Measurements from ENCODE around the gene ASNSD1. TPM values are rescaled to one million over a fixed set of nuclear protein-coding genes. Genes with fewer than 3 reads are reported as not detected.

The ASNSD1 gene
- total RNA-seq, 4 donors from 2014 or later: 40.3 to 76.1 (median 52.9) TPM

DNA sequence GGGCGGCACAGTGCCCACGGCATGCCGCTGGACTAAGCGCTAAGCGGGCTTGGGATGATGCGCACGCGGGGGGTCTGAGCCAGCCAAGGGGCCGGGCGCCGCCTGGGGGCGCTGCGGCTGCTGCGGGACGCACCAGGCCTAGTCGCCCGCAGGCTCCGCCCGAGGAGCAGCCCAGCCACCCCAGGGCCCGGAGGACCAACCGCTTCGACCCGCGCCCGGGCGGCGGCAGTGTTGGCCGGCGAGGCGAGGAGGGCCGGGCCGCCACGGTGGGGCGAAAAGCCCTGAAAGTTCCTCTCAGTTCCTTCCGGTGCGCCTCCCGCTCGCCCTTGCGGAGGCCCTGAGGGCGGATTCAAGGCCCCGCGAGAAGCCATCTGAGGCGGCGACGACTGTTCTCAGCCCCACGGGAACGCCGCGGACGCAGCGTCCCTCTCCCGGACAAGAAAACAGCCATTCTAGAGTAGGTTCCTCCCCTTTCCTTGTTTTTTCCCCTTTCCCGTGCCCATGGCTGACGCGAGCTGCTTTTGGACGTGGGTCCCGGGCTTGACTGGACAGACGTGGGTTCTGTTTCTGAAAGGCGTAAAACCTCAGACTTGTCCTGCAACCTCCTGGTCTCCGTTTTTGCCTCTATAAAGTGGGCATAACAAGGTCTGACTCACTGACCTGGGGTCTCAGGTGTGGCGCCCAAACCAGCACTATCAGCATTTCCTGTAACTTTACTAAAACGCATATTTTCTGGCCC is 13.3 kb downstream of the ASNSD1 start, which contains the start of gene ANKAR:
Gene ANKAR (plus strand): TSS at position 297 of the 739 bp plus-strand sequence. CDS start 1,821 bp downstream, outside the sequence.
- WGBS, 2 donors (ENCODE audit: low coverage in 1 of 2): 0 to 1% methylated on average over 13 to 15 of the region's 62 CpGs
- peak; percentile 75 to 82 for TF ChIP-seq POLR2A (IDR thresholded peaks at IDR 0.05)
- peak; percentile 60 for TF ChIP-seq POLR2AphosphoS5 (IDR thresholded peaks at IDR 0.05)
- no peak for TF ChIP-seq EP300 (IDR thresholded peaks at IDR 0.05)
- TF ChIP-seq, protein P1, sequence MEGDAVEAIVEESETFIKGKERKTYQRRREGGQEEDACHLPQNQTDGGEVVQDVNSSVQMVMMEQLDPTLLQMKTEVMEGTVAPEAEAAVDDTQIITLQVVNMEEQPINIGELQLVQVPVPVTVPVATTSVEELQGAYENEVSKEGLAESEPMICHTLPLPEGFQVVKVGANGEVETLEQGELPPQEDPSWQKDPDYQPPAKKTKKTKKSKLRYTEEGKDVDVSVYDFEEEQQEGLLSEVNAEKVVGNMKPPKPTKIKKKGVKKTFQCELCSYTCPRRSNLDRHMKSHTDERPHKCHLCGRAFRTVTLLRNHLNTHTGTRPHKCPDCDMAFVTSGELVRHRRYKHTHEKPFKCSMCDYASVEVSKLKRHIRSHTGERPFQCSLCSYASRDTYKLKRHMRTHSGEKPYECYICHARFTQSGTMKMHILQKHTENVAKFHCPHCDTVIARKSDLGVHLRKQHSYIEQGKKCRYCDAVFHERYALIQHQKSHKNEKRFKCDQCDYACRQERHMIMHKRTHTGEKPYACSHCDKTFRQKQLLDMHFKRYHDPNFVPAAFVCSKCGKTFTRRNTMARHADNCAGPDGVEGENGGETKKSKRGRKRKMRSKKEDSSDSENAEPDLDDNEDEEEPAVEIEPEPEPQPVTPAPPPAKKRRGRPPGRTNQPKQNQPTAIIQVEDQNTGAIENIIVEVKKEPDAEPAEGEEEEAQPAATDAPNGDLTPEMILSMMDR (IDR thresholded peaks at IDR 0.05): peak; percentile 73 to 94 (median 90)
- Histone ChIP-seq H3K36me3 (peaks cover 0 to 30% of the 10 kb centered on the region in 2 donors), H3K4me1 (peaks cover 0 to 20% (median 6%) of the 10 kb centered on the region in 3 donors), H3K4me3 (peak within 1 kb of the TSS; percentile 67 to 71), H3K9me3 (no peaks in the 10 kb centered on the region), H3K27me3 (no peaks in the 10 kb centered on the region), H3K27ac (peak within 1 kb of the TSS; percentile 90 to 96 (median 95))
- peak; percentile 99 for ATAC-seq

DNA sequence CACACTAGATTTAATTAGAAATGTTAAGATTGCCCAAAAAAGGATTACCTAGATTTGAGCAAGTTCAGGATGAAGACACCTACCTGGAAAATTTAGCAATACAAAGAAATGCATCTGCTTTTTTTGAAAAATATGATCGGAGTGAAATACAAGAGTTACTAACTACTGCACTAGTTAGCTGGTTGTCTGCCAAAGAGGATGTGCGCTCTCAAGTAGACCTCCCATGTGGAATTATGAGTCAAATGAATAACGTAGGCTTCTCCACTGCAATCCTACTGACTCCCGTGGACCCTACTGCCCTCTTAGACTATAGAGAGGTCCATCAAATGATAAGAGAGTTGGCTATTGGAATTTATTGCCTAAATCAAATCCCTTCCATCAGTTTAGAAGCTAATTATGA is 15.2 kb downstream of the ASNSD1 start:
- Histone ChIP-seq H3K4me3 (no peak overlapping the region), H3K36me3 (peaks cover 0 to 11% of the 10 kb centered on the region in 2 donors), H3K4me1 (peaks cover 0 to 22% (median 6%) of the 10 kb centered on the region in 3 donors), H3K27ac (no peak overlapping the region), H3K9me3 (no peaks in the 10 kb centered on the region), H3K27me3 (no peaks in the 10 kb centered on the region)
- no peak for ATAC-seq
- 70 to 71% methylated on average over 4 of the region's 4 CpGs for WGBS, 2 donors (ENCODE audit: low coverage in 1 of 2)
- TF ChIP-seq, protein P1 (IDR thresholded peaks at IDR 0.05): no peak
- no peak for TF ChIP-seq EP300 (IDR thresholded peaks at IDR 0.05)
- TF ChIP-seq POLR2AphosphoS5 (IDR thresholded peaks at IDR 0.05): no peak
- TF ChIP-seq POLR2A (IDR thresholded peaks at IDR 0.05): no peak

DNA sequence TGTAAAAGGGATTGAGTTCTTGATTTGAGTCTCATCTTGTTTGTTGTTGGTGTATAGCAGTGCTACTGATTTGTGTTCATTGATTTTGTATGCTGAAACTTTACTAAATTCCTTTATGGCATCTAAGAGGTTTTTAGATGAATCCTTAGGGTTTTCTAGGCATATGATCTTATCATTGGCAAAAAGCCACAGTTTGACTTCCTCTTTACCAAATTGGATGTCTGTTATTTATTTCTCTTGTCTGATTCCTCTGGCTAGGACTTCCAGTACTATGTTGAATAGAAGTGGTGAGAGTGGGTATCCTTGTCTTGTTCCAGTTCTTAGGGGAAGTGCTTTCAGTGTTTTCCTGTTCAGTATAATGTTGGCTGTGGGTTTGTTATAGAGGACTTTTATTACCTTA is 18.0 kb downstream of the ASNSD1 start:
- Histone ChIP-seq H3K27ac (no peak overlapping the region), H3K4me3 (no peak overlapping the region), H3K36me3 (no peaks in the 10 kb centered on the region), H3K27me3 (no peaks in the 10 kb centered on the region), H3K9me3 (no peaks in the 10 kb centered on the region), H3K4me1 (peaks cover 0 to 23% (median 0%) of the 10 kb centered on the region in 3 donors)
- TF ChIP-seq POLR2AphosphoS5 (IDR thresholded peaks at IDR 0.05) (no peak), POLR2A (IDR thresholded peaks at IDR 0.05) (no peak), EP300 (IDR thresholded peaks at IDR 0.05) (no peak)
- TF ChIP-seq, protein P1 (IDR thresholded peaks at IDR 0.05): no peak
- no peak for ATAC-seq

DNA sequence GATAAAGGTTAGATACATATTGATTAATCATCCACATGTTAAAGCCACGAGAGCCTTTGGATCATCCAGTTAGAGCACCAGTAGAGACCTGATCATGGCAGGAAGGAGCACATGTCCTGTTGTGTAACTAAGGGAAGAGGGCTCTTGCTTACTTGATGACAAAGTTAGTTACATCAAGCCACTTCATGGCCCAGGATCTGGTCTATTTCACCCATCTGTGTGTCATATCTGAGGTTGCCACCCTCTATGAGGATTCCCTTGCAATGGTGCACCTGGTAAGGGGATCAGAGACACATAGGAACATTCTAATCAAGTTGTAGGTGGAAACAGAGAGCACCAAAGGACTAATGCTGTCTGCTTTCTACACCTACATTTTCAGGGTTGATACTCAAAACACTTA is 19.9 kb downstream of the ASNSD1 start:
- 71 to 86% methylated on average over 1 of the region's 1 CpG for WGBS, 2 donors (ENCODE audit: low coverage in 1 of 2)
- Histone ChIP-seq H3K4me1 (peaks cover 0 to 22% (median 7%) of the 10 kb centered on the region in 3 donors), H3K4me3 (no peak overlapping the region), H3K27me3 (no peaks in the 10 kb centered on the region), H3K36me3 (no peaks in the 10 kb centered on the region), H3K27ac (no peak overlapping the region), H3K9me3 (no peaks in the 10 kb centered on the region)
- TF ChIP-seq EP300 (IDR thresholded peaks at IDR 0.05) (no peak), POLR2AphosphoS5 (IDR thresholded peaks at IDR 0.05) (no peak), POLR2A (IDR thresholded peaks at IDR 0.05) (no peak)
- TF ChIP-seq, protein P1 (IDR thresholded peaks at IDR 0.05): no peak
- no peak for ATAC-seq

DNA sequence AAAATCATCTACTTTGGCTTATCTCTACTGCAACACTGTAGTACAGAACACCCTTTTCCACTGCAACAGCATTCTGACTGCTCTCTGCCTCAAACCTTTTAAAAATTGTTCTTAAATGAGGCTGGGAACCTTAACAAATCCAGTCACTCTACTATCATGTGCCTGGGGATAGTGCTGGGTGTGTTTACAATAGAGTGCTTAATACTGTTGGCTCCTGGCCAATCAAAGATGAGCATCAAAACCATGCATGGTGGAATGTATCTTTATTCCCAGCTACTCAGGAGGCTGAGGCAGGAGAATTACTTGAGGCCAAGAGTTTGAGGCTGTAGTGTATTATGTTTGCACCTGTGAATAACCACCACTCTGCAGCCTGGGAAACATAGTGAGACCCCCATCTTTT is 20.6 kb downstream of the ASNSD1 start:
- no peak for TF ChIP-seq POLR2A (IDR thresholded peaks at IDR 0.05)
- TF ChIP-seq EP300 (IDR thresholded peaks at IDR 0.05): no peak
- no peak for TF ChIP-seq POLR2AphosphoS5 (IDR thresholded peaks at IDR 0.05)
- TF ChIP-seq, protein P1 (IDR thresholded peaks at IDR 0.05): no peak

More for the DNA sequence above, 20.6 kb downstream of the ASNSD1 start:
- no peaks in the 10 kb centered on the region for H3K27me3 ChIP-seq
- ATAC-seq: no peak
- H3K4me1 ChIP-seq: peaks cover 0 to 24% (median 7%) of the 10 kb centered on the region in 3 donors
- H3K27ac ChIP-seq: no peak overlapping the region
- no peaks in the 10 kb centered on the region for H3K36me3 ChIP-seq
- H3K4me3 ChIP-seq: no peak overlapping the region
- no peaks in the 10 kb centered on the region for H3K9me3 ChIP-seq

Data from gastroesophageal sphincter (tissue), 4 donors.